OCI-LY7 (cell line): ENCODE results near the gene DGKZ. TPM values are rescaled to one million over a fixed set of nuclear protein-coding genes. Genes with fewer than 3 reads are reported as not detected.

Source experiments
- BruUV-seq: library from RNA; stranded (reverse); fragments of 400-500 nt; replicated peaks from 2 replicates; lab custom pipeline; 2021; lab: Mats Ljungman, UMichigan
- CTCF ChIA-PET: fragments of 300-600 bp; sonication (Branson Sonifier 250); formaldehyde crosslinking; loops from one replicate; lab custom pipeline; 2022; ENCODE audit warnings: antibody characterized with exemption; ENCODE audit not compliant: unreplicated experiment; lab: Charles Lee
- POLR2A ChIA-PET: fragments of 300-600 bp; sonication (Branson Sonifier 250); formaldehyde crosslinking; loops from one replicate; lab custom pipeline; 2022; ENCODE audit warnings: antibody characterized with exemption; lab: Charles Lee
- DNase-seq: peaks from one replicate; pipeline ENCODE4 v3.0.0-alpha.2; 2015; ENCODE audit warnings: low spot score
- H2AFZ ChIP-seq: fragments of 200-600 bp; sonication (generic), shearing (Covaris generic); 2 replicates; pipeline ENCODE4 v1.6.1; 2014; ENCODE audit warnings: mild to moderate bottlenecking, antibody characterized with exemption, low read length, moderate library complexity
- H3K27ac ChIP-seq: fragments of 200-600 bp; sonication (generic); 2 replicates; pipeline ENCODE4 v1.5.1; 2014; ENCODE audit warnings: mixed run types, low read depth, mild to moderate bottlenecking, moderate library complexity, low read length, inconsistent platforms; ENCODE audit not compliant: poor library complexity, severe bottlenecking
- H3K36me3 ChIP-seq: fragments of 200-600 bp; sonication (generic); 2 replicates; pipeline ENCODE4 v1.6.1; 2014; ENCODE audit warnings: mild to moderate bottlenecking, antibody characterized with exemption, low read length, moderate library complexity, mixed read lengths; ENCODE audit not compliant: insufficient read depth
- H3K4me1 ChIP-seq: fragments of 200-600 bp; sonication (generic); 2 replicates; pipeline ENCODE4 v1.5.1; 2014; ENCODE audit warnings: mild to moderate bottlenecking, low read length; ENCODE audit not compliant: insufficient read depth, poor library complexity, severe bottlenecking
- H3K4me2 ChIP-seq: fragments of 200-600 bp; sonication (generic); 2 replicates; pipeline ENCODE4 v1.6.1; 2014; ENCODE audit warnings: mild to moderate bottlenecking, low read length
- H3K4me3 ChIP-seq: fragments of 200-600 bp; sonication (generic); 2 replicates; pipeline ENCODE4 v1.5.1; 2014; ENCODE audit warnings: mild to moderate bottlenecking, low read depth, low read length; ENCODE audit not compliant: poor library complexity, severe bottlenecking
- H3K79me2 ChIP-seq: fragments of 200-600 bp; sonication (generic); 2 replicates; pipeline ENCODE4 v1.6.1; 2016; ENCODE audit warnings: low read depth, mild to moderate bottlenecking, low read length, moderate library complexity, mixed read lengths; ENCODE audit not compliant: insufficient read depth
- H3K9me2 ChIP-seq: fragments of 200-600 bp; sonication (generic); 2 replicates; pipeline ENCODE4 v1.6.1; 2016; ENCODE audit warnings: mild to moderate bottlenecking, low read length, mixed read lengths; ENCODE audit not compliant: insufficient read depth
- H3K9me3 ChIP-seq: fragments of 200-600 bp; sonication (generic); 2 replicates; pipeline ENCODE4 v1.6.1; 2014; ENCODE audit warnings: mild to moderate bottlenecking, mixed run types, low read length, mixed read lengths
- H4K20me1 ChIP-seq: fragments of 200-600 bp; sonication (generic); 2 replicates; pipeline ENCODE4 v1.6.1; 2014; ENCODE audit warnings: mild to moderate bottlenecking, antibody characterized with exemption, low read length, moderate library complexity, mixed read lengths; ENCODE audit not compliant: insufficient read depth
- CTCF ChIP-seq: fragments of 200-600 bp; sonication (generic); conservative IDR thresholded peaks from 2 replicates; pipeline ENCODE4 v1.5.1; 2014; ENCODE audit warnings: mild to moderate bottlenecking, antibody characterized with exemption, low read length, moderate library complexity, mixed read lengths
- EZH2phosphoT487 ChIP-seq: fragments of 200-600 bp; sonication (generic); IDR thresholded peaks from 2 replicates; pipeline ENCODE4 v1.6.1; 2018; ENCODE audit warnings: low read depth, borderline replicate concordance, mild to moderate bottlenecking, mixed run types, antibody characterized with exemption, low read length, moderate library complexity, mixed read lengths
- intact Hi-C: fragments of 100-400 bp; cut with micrococcal nuclease; formaldehyde crosslinking; loops from one replicate; pipeline ENCODE4 v1.10.0; 2022; ENCODE audit not compliant: unreplicated experiment
- total RNA-seq, 2 experiments: library from RNA; depleted of rRNA in 1 of 2; stranded (reverse); fragments of >200 nt in 1 of 2; shearing (Covaris generic) in 1 of 2; gene quantifications; 2 replicates each; pipeline ENCODE4 v1.2.3, GENCODE V29; 2014 to 2022

DGKZ gene
- total RNA-seq, 2 experiments from 2014 or later: 134 to 141 TPM

DNA sequence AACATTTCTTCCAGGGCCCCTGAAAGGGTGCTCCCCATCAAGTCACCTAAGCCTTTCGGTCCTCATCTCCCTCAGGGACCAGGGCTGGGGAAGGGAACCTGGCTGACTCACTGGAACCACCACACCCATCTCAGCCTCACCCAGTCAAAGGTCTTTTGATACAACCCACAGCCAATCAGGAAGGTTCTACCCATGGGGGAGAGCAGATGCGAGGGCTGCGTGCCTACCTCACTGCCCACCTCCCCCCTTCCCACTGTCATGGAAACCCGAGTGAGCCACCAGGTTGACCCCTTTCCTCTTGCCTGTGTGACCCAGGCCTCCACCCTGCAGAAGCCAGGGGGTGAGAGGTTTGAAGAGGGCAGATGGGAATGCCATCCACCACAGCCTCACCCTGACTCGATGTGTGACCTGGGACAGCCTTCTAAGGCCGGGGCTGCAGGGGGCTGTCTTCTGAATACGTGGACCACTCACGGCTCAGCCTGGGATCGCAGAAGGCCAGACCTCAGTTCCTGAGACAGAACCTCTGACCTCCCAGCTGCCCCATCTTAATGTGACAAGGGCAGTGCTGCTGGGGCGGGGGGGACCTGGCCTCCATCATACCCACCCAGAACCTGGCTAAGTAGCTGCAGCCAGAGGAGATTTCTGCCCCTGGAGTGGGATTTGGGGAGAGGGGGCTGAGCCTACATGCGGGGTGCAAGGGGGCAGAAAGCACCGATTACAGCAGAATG is 36.9 kb downstream of the DGKZ start:
- Histone ChIP-seq H3K9me3 (no peaks in the 10 kb centered on the region), H3K4me3 (no peak overlapping the region), H3K79me2 (no peaks in the 10 kb centered on the region), H3K4me1 (peaks cover 11% of the 10 kb centered on the region), H4K20me1 (no peaks in the 10 kb centered on the region), H3K4me2 (no peak overlapping the region), H2AFZ (no peak overlapping the region), H3K27ac (no peak overlapping the region), H3K9me2 (no peaks in the 10 kb centered on the region), H3K36me3 (no peaks in the 10 kb centered on the region; the same call in 1 of the 2 replicates)
- ChIA-PET POLR2A (interaction anchor here (0.6 kb wide), 1 partner anchor 373 kb away, joined by 4 read pairs; no protein-coding TSS in a partner anchor), CTCF (no interaction called here)
- no peak for DNase-seq
- intact Hi-C loops: no loop called here
- TF ChIP-seq CTCF (no peak), EZH2phosphoT487 (no peak)
- no TSS peak for BruUV-seq

DNA sequence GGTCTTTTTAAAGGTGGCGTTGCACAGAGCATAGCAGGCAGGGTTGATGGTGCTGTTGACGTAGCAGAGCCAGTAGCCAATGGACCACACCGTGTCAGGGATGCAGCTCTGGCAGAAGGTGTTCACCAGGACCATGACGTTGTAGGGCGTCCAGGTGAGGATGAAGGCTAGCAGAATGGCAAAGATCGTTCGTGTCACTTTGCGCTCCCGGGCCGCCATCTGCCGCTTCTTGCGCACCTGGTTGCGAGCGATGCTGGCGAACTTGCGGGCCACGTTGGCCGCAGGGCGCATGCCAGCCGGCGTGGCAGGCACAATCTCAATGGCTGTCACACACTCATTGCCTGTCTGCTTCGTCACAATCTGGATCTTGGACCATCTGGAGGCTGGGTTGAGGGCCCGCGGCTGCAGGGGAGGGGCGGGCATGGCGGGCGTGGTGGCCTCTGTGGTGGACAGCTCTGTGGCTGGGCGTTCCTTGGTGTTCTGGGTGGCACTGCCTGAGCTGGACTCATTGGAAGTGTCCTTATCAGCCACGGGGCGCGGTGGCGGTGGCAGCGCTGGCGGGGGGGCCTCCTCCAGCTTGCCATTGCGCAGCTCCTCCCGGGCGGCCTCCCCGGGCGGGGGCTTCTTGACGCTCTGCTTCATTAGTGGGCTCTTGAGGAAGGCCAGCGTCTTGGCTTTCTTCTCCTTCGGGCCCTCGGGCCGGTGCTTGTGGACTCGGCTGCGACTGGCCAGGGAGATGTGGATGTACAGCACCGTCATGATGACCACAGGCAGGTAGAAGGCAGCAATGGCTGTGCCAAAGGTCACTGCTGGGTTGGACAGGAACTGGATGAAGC is 38.1 kb downstream of the DGKZ start:
- POLR2A ChIA-PET: no interaction called here
- CTCF ChIA-PET: no interaction called here
- H2AFZ ChIP-seq: no peak overlapping the region
- H3K4me3 ChIP-seq: no peak overlapping the region
- no peak for TF ChIP-seq CTCF
- TF ChIP-seq EZH2phosphoT487: no peak
- H3K79me2 ChIP-seq: no peaks in the 10 kb centered on the region
- H3K4me2 ChIP-seq: no peak overlapping the region
- DNase-seq: no peak
- no peaks in the 10 kb centered on the region for H3K9me2 ChIP-seq
- peaks cover 9% of the 10 kb centered on the region for H3K4me1 ChIP-seq
- H3K27ac ChIP-seq: no peak overlapping the region
- no peaks in the 10 kb centered on the region for H3K36me3 ChIP-seq
- no peaks in the 10 kb centered on the region for H3K9me3 ChIP-seq
- BruUV-seq: no TSS peak
- no peaks in the 10 kb centered on the region for H4K20me1 ChIP-seq
- intact Hi-C loops: no loop called here
